Mucosa of descending colon (tissue), 3 donors: ENCODE results near the gene GRK5. TPM values are rescaled to one million over a fixed set of nuclear protein-coding genes. Genes with fewer than 3 reads are reported as not detected.

Experiments used
- ATAC-seq: fragments of 200-7000 bp; cut with Tn5 transposase; one replicate; pipeline ENCODE4 v1.9.1; 2020; ENCODE audit warnings: mild to moderate bottlenecking, moderate library complexity
- DNase-seq, 3 donors: peaks; one replicate each; pipeline ENCODE4 v3.0.0-alpha.2; 2020
- H3K36me3 ChIP-seq: fragments of 200-600 bp; one replicate; pipeline ENCODE4 v1.8.0; 2021; ENCODE audit warnings: low read depth, mild to moderate bottlenecking
- H3K4me1 ChIP-seq: fragments of 200-600 bp; one replicate; pipeline ENCODE4 v1.8.0; 2021; ENCODE audit warnings: low read depth, mild to moderate bottlenecking
- H3K4me3 ChIP-seq: fragments of 200-600 bp; one replicate; pipeline ENCODE4 v1.8.0; 2021; ENCODE audit warnings: mild to moderate bottlenecking
- H3K9me3 ChIP-seq: fragments of 200-600 bp; one replicate; pipeline ENCODE4 v1.8.0; 2021; ENCODE audit warnings: mild to moderate bottlenecking
- CTCF ChIP-seq: fragments of 200-600 bp; IDR thresholded peaks from one replicate; pipeline ENCODE4 v1.8.0; 2022; ENCODE audit warnings: antibody characterized with exemption, mild to moderate bottlenecking
- intact Hi-C, 2 donors: fragments of 100-400 bp; cut with DNase I in 1 of 2; cut with micrococcal nuclease in 1 of 2; formaldehyde crosslinking; loops; one replicate each; pipeline versions ENCODE4 v1.11.0 to v1.11.1; 2022; cut with DNase I, micrococcal nuclease
- total RNA-seq, 3 donors: library from RNA; stranded (reverse); fragmentation: NEBNext Ultra II Directional in 2 of 3; extraction: Animal tissue kit (Norgen Biotek cat#: 25700) in 2 of 3; gene quantifications; one replicate each; pipeline versions ENCODE4 v1.2.1 to v1.2.4, GENCODE V29; 2021 to 2023
- donor health status: DM: no; HTN: no; CAD: no; lungs with moderate emphysema.
- donor health status: DM: no; HTN: no; CAD: no.
- donor health status: DM: no; HTN: yes; CAD: no.

The GRK5 gene
- total RNA-seq, 3 donors from 2014 or later = 6.6 to 27.1 (median 8.3) TPM

GRCh38 chr10:119413093-119413453 lies 205.7 kb downstream of the GRK5 start:
- no peak overlapping the region for H3K4me3 ChIP-seq

GRCh38 chr10:119413471-119414080 lies 206.2 kb downstream of the GRK5 start:
- intact Hi-C loops = loop anchor here in 1 of 2 donors (10.0 kb wide), 1 partner anchor 209 kb away; the partner anchor contains the start of gene GRK5
- ATAC-seq (peak; percentile 28), DNase-seq (peak in 2 of 3 donors; percentile 32 to 66)
- no peak for TF ChIP-seq CTCF
- no peaks in the 10 kb centered on the region for H3K36me3 ChIP-seq
- H3K9me3 ChIP-seq = no peaks in the 10 kb centered on the region
- H3K4me1 ChIP-seq = no peaks in the 10 kb centered on the region
- H3K4me3 ChIP-seq = no peak overlapping the region

More at GRCh38 chr10:119413093-119413453, 205.7 kb downstream of the GRK5 start:
- Histone ChIP-seq H3K4me1 (no peaks in the 10 kb centered on the region), H3K36me3 (no peaks in the 10 kb centered on the region), H3K9me3 (no peaks in the 10 kb centered on the region)
- DNase-seq (no peak), ATAC-seq (no peak)
- TF ChIP-seq CTCF = no peak
- intact Hi-C loops = loop anchor here in 1 of 2 donors (10.0 kb wide), 1 partner anchor 208 kb away; the partner anchor contains the start of gene GRK5

- peak; percentile 44 for ATAC-seq
- Histone ChIP-seq H3K4me3 (no peak overlapping the region), H3K9me3 (no peaks in the 10 kb centered on the region), H3K36me3 (no peaks in the 10 kb centered on the region), H3K4me1 (no peaks in the 10 kb centered on the region)
- peak in 1 of 3 donors; percentile 51 for DNase-seq
- TF ChIP-seq CTCF = no peak
- intact Hi-C loops = loop anchor here in 1 of 2 donors (10.0 kb wide), 1 partner anchor 209 kb away; the partner anchor contains the start of gene GRK5
These were observed 206.8 kb downstream of the GRK5 start for GRCh38 chr10:119414081-119414611.

- ATAC-seq (no peak), DNase-seq (no peak)
- Histone ChIP-seq H3K4me3 (no peak overlapping the region), H3K36me3 (no peaks in the 10 kb centered on the region), H3K9me3 (no peaks in the 10 kb centered on the region), H3K4me1 (no peaks in the 10 kb centered on the region)
- no peak for TF ChIP-seq CTCF
- intact Hi-C loops = loop anchor here (5.0 to 10.0 kb wide), 2 partner anchors 210 to 213 kb away; partner anchors contain the start of gene GRK5 (in 1 of the 2)
These were observed 207.8 kb downstream of the GRK5 start for GRCh38 chr10:119415121-119415520.

GRCh38 chr10:119415536-119416503 lies 208.4 kb downstream of the GRK5 start:
- no peak overlapping the region for H3K4me3 ChIP-seq
- TF ChIP-seq CTCF = no peak
- ATAC-seq (no peak), DNase-seq (peak in 1 of 3 donors; percentile 40)
- H3K4me1 ChIP-seq = no peaks in the 10 kb centered on the region
- no peaks in the 10 kb centered on the region for H3K9me3 ChIP-seq
- no peaks in the 10 kb centered on the region for H3K36me3 ChIP-seq
- intact Hi-C loops = loop anchor here (5.0 to 10.0 kb wide), 2 partner anchors 211 to 214 kb away; partner anchors contain the start of gene GRK5 (in 1 of the 2)
